AG10803 (cell line): Measurements from ENCODE around the gene DHRS12.

Experiments
- DNase-seq: peaks from one replicate; pipeline ENCODE4 v3.0.0; 2010; ENCODE audit warnings: low read depth
- H3K4me3 ChIP-seq: 2 replicates; pipeline ENCODE4 v1.5.1; 2011; ENCODE audit warnings: mild to moderate bottlenecking, low read length, control low read depth
- TF ChIP-seq, protein P1 (sequence below): conservative IDR thresholded peaks from 2 replicates; pipeline ENCODE4 v1.5.1; 2011; ENCODE audit warnings: mild to moderate bottlenecking, low read length, control low read depth, inconsistent platforms

DHRS12 gene

DNA sequence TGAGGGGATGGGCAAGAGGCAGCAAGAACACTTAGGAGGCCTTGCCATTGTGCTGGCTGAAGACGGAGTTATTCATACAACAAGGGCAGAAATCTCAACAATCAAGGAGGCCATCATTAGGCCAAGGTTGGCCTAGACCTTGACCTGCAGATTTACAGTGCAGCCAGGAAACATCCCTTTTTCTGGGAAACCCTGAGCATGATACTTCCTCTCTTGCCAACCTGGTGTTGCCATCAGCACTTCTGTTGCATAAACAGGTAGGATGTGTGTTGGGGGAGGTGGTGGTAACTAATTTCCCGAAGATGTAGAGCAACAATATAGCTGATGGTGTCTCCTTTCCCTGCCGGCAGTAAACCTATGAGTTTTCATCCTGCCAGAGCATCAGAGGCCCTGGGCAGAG lies 33.1 kb upstream of the DHRS12 start:
- TF ChIP-seq, protein P1, sequence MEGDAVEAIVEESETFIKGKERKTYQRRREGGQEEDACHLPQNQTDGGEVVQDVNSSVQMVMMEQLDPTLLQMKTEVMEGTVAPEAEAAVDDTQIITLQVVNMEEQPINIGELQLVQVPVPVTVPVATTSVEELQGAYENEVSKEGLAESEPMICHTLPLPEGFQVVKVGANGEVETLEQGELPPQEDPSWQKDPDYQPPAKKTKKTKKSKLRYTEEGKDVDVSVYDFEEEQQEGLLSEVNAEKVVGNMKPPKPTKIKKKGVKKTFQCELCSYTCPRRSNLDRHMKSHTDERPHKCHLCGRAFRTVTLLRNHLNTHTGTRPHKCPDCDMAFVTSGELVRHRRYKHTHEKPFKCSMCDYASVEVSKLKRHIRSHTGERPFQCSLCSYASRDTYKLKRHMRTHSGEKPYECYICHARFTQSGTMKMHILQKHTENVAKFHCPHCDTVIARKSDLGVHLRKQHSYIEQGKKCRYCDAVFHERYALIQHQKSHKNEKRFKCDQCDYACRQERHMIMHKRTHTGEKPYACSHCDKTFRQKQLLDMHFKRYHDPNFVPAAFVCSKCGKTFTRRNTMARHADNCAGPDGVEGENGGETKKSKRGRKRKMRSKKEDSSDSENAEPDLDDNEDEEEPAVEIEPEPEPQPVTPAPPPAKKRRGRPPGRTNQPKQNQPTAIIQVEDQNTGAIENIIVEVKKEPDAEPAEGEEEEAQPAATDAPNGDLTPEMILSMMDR, result no peak
- no peak overlapping the region for H3K4me3 ChIP-seq
- DNase-seq, result no peak

DNA sequence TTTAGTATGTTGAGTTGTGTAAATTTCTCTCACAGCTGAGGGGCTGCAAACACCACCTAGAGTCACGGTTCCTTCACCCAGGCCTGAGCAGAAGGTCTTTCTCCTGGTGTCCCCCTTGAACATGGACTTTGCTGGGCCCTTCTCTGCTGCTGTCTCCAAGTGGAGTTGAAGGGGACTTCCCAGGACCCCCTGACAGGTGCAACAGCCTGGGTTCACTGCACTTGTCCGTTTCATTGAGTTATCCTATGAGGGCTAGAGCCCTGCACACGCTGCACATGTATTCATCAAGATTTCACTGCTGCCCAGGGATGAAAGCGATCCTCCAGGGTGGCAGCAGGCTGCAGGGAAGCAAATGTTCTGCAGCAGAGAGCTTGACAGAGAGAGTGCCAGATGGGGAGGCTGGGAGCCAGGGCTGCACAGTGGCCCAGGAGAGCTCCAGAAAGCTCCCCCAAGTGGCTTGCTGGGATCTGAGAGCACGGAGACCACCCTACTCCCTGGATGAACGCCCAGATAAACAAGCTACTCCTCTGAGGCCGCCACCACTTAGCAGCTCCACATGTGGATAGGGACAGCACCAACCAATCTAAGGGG lies 30.7 kb upstream of the DHRS12 start:
- H3K4me3 ChIP-seq, result no peak overlapping the region
- TF ChIP-seq, protein P1, result no peak
- no peak for DNase-seq

DNA sequence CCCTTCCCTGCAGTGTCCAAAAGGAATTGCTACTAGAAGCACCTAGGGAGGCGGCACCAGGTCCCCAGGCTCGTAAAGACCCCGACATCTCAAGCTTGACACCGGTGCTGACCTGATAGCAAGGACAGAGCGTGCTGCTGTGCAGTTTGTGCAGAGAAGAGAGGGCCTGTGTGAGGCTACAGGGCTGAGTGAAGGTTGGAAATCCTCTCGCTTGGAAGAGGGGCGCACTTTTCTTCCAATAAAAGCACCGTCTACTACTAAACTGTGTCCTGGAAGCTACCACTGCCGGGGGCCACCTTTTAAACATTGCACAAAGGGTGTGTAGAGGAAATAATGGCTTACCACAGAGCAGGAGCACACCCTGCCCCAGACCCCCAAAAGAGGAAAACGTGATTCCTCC lies 30.0 kb upstream of the DHRS12 start:
- TF ChIP-seq, protein P1, result no peak
- no peak for DNase-seq
- H3K4me3 ChIP-seq, result no peak overlapping the region

DNA sequence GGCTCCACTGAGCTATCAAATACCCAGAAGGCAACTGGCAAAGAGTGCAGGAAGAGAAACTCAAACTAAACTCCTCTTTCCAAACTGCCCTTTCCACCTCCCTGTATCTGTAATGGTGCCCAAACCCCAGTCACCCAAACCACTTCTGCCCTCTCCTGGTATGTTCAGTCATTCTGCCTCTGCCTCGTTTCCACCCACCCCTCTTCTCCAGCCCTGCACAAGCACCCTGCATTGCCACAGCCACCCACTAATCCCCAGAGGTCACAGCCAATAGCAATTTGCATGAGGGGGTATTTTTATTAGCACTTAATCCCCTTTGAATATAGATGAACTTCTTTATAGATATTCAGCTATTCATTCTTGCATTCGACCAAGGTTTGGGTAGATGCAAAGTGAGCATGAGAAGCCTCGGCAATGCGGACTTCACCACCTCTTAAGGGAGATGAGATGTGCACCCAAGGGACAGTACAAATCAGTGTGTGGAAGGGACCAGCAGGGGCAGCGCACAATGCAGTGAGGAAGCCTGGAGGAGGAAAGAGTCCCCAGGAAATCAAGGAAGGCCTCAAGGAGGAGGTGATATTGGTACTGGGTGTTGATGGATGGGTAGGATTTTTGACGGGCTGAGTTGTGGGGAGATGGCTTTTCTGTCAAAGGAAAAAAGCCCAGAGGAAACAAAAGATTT lies 28.6 kb upstream of the DHRS12 start:
- TF ChIP-seq, protein P1, result peak; percentile 51
- no peak overlapping the region for H3K4me3 ChIP-seq
- peak; percentile 35 for DNase-seq

DNA sequence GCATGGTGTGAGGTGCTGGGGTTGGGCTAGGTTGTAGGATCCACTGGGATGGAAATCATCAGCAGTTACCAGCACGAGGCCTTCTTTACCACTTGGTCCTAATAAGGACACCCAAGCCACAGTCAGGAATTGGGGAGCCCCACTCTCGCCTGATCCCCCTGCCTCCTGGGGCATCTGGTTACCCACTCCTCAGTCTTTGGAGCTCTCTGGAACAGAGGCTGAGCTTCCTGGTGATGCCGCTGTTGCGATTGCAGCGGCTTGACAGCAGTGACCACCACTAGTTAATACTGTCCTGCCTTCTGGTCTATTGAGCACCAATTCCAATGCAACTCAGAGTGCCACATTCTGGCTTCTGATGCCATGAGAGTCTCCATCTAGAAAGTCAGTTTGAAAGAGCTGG lies 27.6 kb upstream of the DHRS12 start:
- DNase-seq, result no peak
- no peak overlapping the region for H3K4me3 ChIP-seq
- TF ChIP-seq, protein P1, result no peak

DNA sequence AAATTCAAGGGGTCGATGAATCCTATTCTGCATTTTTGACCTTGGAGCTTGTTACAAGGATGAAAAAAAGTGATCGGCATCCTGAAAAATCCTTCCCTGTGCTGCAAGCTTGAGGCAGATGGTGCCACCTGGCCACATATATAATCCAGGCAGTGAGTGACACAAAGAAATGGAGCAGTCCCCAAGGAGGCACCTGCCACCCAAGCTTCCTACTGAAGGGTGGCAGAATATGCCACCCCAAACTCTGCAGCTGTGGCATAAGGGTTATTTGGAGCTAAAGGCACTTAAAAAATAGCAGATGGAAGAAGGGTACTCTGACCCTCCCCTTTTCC lies 25.6 kb upstream of the DHRS12 start:
- DNase-seq, result no peak
- TF ChIP-seq, protein P1, result no peak
- H3K4me3 ChIP-seq, result no peak overlapping the region
